HG02852 (cell line): ENCODE results near the gene PCDH9.

ENCODE experiments used
- ATAC-seq: cut with Tn5 transposase; IDR thresholded peaks from one replicate; pipeline ENCODE4 v1.9.1; 2021; ENCODE audit warnings: mild to moderate bottlenecking, moderate library complexity; ENCODE audit not compliant: unreplicated experiment

PCDH9 gene

GRCh38 chr13:66430728-66431127 lies 799.4 kb downstream of the PCDH9 start:
- ATAC-seq = no peak

GRCh38 chr13:66430269-66430668 lies 799.9 kb downstream of the PCDH9 start:
- no peak for ATAC-seq

- ATAC-seq = no peak
These were observed 801.0 kb downstream of the PCDH9 start for GRCh38 chr13:66429156-66429555.

- ATAC-seq = no peak
These were observed 802.7 kb downstream of the PCDH9 start for GRCh38 chr13:66427458-66427861.

GRCh38 chr13:66425741-66426140 lies 804.4 kb downstream of the PCDH9 start:
- no peak for ATAC-seq

GRCh38 chr13:66424422-66424821 lies 805.7 kb downstream of the PCDH9 start:
- ATAC-seq = no peak

GRCh38 chr13:66415444-66415843 lies 814.7 kb downstream of the PCDH9 start:
- ATAC-seq = no peak

- ATAC-seq = no peak
These were observed 815.9 kb downstream of the PCDH9 start for GRCh38 chr13:66414066-66414800.

GRCh38 chr13:66410314-66410713 lies 819.8 kb downstream of the PCDH9 start:
- ATAC-seq = no peak

- no peak for ATAC-seq
These were observed 820.6 kb downstream of the PCDH9 start for GRCh38 chr13:66409542-66409941.

GRCh38 chr13:66407128-66407527 lies 823.0 kb downstream of the PCDH9 start:
- no peak for ATAC-seq

GRCh38 chr13:66405908-66406802 lies 824.0 kb downstream of the PCDH9 start:
- ATAC-seq = no peak

GRCh38 chr13:66402546-66402945 lies 827.6 kb downstream of the PCDH9 start:
- ATAC-seq = no peak

- no peak for ATAC-seq
These were observed 828.1 kb downstream of the PCDH9 start for GRCh38 chr13:66402066-66402465.

GRCh38 chr13:66400292-66400691 lies 829.8 kb downstream of the PCDH9 start:
- no peak for ATAC-seq

GRCh38 chr13:66399873-66400272 lies 830.3 kb downstream of the PCDH9 start:
- ATAC-seq = no peak

GRCh38 chr13:66397133-66397532 lies 833.0 kb downstream of the PCDH9 start:
- no peak for ATAC-seq

- ATAC-seq = no peak
These were observed 838.8 kb downstream of the PCDH9 start for GRCh38 chr13:66391322-66391721.

- ATAC-seq = no peak
These were observed 851.2 kb downstream of the PCDH9 start for GRCh38 chr13:66378894-66379293.

GRCh38 chr13:66377569-66377968 lies 852.6 kb downstream of the PCDH9 start:
- no peak for ATAC-seq

GRCh38 chr13:66375756-66376155 lies 854.4 kb downstream of the PCDH9 start:
- no peak for ATAC-seq

GRCh38 chr13:66369666-66370065 lies 860.5 kb downstream of the PCDH9 start:
- no peak for ATAC-seq
